HUES6 (cell line): ENCODE data around the gene MYO18B.

Source experiments
- H3K27ac ChIP-seq: 2 replicates; pipeline ENCODE4 v1.7.0; 2013; ENCODE audit warnings: low read depth, mild to moderate bottlenecking, low read length, inconsistent platforms
- H3K27me3 ChIP-seq: 2 replicates; pipeline ENCODE4 v1.6.1; 2013; ENCODE audit warnings: low read length; ENCODE audit not compliant: control insufficient read depth, insufficient read depth
- H3K36me3 ChIP-seq: 2 replicates; pipeline ENCODE4 v1.6.1; 2013; ENCODE audit warnings: low read length; ENCODE audit not compliant: control insufficient read depth, insufficient read depth
- H3K4me1 ChIP-seq: 2 replicates; pipeline ENCODE4 v1.6.1; 2013; ENCODE audit warnings: low read length; ENCODE audit not compliant: control insufficient read depth, insufficient read depth
- H3K4me3 ChIP-seq: 2 replicates; pipeline ENCODE4 v1.5.1; 2013; ENCODE audit warnings: low read depth, low read length
- H3K9ac ChIP-seq: one replicate; pipeline ENCODE4 v1.6.1; 2013; ENCODE audit warnings: mild to moderate bottlenecking, low read length
- H3K9me3 ChIP-seq: 2 replicates; pipeline ENCODE4 v1.6.1; 2013; ENCODE audit warnings: low read depth, low read length; ENCODE audit not compliant: control insufficient read depth, insufficient read depth

Gene MYO18B

DNA sequence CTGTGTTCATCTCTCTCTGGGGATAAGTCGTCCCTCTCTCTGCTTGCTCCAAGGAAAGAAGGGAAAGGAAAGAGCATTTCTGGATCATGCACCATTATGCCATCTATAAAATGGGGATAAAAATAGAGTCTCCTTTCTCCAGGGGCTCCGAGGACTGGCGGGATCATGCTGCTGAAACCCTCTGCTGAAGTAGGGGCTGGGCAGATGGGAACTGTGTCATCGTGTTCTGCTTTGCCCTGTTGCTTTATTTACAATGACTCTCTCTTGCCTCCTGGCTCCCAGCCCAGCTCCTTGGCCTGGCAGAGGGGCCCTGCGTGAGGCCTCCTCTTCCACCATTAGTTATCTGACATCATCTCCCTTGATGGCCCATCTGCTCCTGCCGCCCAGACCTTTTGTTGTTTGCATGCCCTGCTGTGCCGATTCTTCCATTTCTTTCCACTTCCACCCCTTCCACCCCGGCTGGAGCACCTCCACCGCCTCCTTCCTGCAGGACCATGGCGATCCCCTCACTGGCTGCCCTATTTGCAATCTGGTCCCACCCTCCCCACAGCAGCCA, 200.9 kb downstream of the MYO18B start:
- H3K4me1 ChIP-seq = peaks cover 40% of the 10 kb centered on the region
- H3K9me3 ChIP-seq = no peaks in the 10 kb centered on the region
- no peak overlapping the region for H3K27ac ChIP-seq
- H3K4me3 ChIP-seq = no peak overlapping the region
- H3K27me3 ChIP-seq = 0 out of 2 replicates have a peak, but pooled peaks cover under 1% of the 10 kb centered on the region
- no peaks in the 10 kb centered on the region for H3K36me3 ChIP-seq
- H3K9ac ChIP-seq = no peak overlapping the region

DNA sequence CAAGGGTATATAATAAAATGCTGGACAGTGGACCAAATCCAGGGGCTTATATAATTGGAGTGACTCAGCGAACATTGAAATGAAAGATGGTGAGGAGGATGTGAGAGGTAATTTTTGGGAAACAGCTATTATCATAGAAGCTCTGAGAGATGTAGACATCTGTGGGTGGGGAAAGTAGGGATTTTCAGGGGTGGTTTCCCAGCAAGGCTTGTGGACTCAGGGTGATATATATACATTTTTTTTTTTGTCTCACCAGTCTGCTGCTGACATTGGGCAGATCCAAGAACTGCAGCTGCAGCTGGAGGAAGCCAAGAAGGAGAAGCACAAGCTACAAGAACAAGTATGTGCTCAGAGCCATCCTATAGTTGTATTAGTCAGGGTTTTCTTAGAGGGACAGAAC, 208.1 kb downstream of the MYO18B start:
- H3K36me3 ChIP-seq = no peaks in the 10 kb centered on the region
- H3K4me1 ChIP-seq = peaks cover 2% of the 10 kb centered on the region; the same call in 1 of the 2 replicates
- no peak overlapping the region for H3K4me3 ChIP-seq
- 0 out of 2 replicates have a peak, but pooled peaks cover 5% of the 10 kb centered on the region for H3K27me3 ChIP-seq
- no peaks in the 10 kb centered on the region for H3K9me3 ChIP-seq
- H3K9ac ChIP-seq = no peak overlapping the region
- no peak overlapping the region for H3K27ac ChIP-seq

GRCh38 chr22:25953276-25953675, 211.3 kb downstream of the MYO18B start:
- Histone ChIP-seq H3K4me3 (no peak overlapping the region), H3K9ac (no peak overlapping the region), H3K27ac (no peak overlapping the region), H3K4me1 (peaks cover 2% of the 10 kb centered on the region; the same call in 1 of the 2 replicates), H3K9me3 (no peaks in the 10 kb centered on the region), H3K27me3 (0 out of 2 replicates have a peak, but pooled peaks cover 3% of the 10 kb centered on the region), H3K36me3 (no peaks in the 10 kb centered on the region)

DNA sequence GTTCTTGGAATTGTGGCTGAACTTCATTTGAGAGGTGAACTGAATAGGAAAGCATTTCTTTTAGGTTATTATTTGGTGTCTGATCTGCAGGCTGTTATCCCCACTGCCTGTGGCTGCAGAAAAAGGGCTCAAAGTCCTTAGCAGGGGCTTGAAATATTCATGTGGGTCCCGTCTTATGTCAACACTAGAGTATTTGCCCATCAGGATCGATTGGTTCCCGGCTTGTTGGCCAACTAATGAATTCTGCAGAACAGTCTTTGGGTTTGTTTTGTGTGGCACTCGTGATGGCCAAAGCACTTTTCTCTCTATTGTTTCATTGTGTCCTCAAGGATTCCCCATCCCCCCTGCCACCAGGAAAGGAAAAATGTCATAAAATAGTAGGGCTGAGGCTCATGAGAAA, 211.9 kb downstream of the MYO18B start:
- Histone ChIP-seq H3K9me3 (no peaks in the 10 kb centered on the region), H3K4me3 (no peak overlapping the region), H3K27me3 (0 out of 2 replicates have a peak, but pooled peaks cover 3% of the 10 kb centered on the region), H3K36me3 (no peaks in the 10 kb centered on the region), H3K9ac (no peak overlapping the region), H3K27ac (no peak overlapping the region), H3K4me1 (peaks cover 2% of the 10 kb centered on the region; the same call in 1 of the 2 replicates)

DNA sequence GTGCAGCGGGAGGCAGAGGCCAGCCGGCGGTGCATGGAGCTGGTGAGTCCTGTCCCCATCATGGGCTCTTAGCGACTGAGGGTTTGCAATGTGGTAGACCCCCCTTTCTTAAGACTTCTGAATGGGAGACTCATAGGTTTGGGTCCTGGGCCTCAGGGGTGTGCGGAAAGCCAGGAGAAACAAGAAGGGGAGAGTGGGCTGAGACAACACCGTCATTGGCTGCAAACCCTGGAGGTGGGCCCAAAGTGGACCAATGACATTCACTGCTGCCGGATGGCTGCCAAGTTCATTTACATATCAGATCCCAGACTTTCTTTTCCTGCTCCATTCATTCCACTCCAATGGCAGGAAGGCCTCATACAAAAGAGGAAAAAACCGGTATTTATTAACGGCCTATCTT, 213.3 kb downstream of the MYO18B start:
- no peak overlapping the region for H3K4me3 ChIP-seq
- H3K36me3 ChIP-seq = no peaks in the 10 kb centered on the region
- no peaks in the 10 kb centered on the region for H3K9me3 ChIP-seq
- H3K4me1 ChIP-seq = peaks cover 2% of the 10 kb centered on the region; the same call in 1 of the 2 replicates
- H3K9ac ChIP-seq = no peak overlapping the region
- 0 out of 2 replicates have a peak, but pooled peaks cover 3% of the 10 kb centered on the region for H3K27me3 ChIP-seq
- H3K27ac ChIP-seq = no peak overlapping the region

DNA sequence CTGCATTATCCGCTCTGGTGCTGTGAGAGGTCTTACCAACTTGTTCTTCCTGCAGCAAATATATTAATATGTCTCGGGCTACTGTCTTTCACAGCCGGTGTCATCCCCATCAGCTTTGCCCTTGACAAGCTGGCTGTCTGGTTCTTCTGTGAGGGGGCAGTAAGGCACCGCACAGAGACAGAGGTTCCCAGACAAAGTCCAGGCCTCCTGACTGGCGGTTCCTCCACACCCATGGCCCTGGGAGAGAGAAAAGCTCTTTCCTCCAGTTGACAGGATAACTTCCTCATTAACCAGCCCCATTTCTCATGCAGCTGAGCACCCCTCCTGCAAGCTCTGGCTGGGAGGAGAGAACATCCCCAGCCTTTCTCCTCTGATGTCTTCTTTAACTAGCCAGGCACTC, 214.8 kb downstream of the MYO18B start:
- Histone ChIP-seq H3K4me1 (peaks cover 2% of the 10 kb centered on the region; the same call in 1 of the 2 replicates), H3K27ac (no peak overlapping the region), H3K27me3 (no peaks in the 10 kb centered on the region), H3K9me3 (no peaks in the 10 kb centered on the region), H3K36me3 (no peaks in the 10 kb centered on the region), H3K9ac (no peak overlapping the region), H3K4me3 (no peak overlapping the region)

DNA sequence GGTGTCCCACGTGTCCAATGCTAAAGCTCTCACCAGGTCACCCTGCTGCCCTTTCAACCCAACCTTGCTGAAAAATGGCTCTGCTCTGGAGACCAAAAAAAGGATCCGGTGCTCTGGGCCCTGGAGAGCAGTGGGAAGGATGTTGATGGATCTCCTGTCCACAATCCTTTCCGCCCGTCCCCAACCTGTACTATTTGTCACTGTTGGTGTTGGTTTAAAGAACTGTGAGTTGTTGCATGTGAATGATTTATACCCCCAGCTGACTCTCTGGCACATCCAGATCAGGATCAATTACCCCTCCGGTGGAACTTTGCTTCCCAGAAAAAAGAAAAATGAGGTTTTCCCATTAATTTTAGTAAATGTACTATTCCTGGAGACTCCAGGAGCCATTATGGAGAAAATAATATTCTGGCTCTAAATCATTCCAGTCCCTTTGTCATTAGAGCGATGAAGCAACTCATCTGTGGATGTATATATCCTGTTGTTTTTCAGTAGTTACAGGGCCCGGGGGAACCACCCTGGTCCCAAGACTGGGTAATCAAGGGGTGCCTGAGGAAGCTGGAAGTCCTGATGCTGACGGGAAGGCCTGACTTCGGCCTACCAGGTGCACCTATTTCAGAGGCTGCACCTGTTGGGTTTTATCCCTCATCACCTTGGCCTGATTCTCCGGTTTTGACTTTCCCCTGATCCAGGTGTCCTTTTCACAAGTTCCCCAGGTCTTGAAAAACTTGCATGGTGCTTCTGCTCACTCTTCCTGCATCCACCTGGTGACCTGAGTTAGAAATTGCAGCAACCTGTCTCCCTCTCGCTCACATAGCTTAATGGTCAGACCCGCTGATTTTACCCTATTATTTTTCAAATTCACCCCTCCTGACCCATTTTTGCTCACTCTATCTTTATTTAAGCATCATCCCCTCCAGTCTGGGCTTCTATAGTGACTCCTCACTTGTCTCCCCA, 218.1 kb downstream of the MYO18B start:
- Histone ChIP-seq H3K27ac (no peak overlapping the region), H3K9me3 (peaks cover 7% of the 10 kb centered on the region), H3K4me3 (no peak overlapping the region), H3K9ac (no peak overlapping the region), H3K4me1 (peaks cover 2% of the 10 kb centered on the region; the same call in 1 of the 2 replicates), H3K27me3 (no peaks in the 10 kb centered on the region; the same call in 1 of the 2 replicates), H3K36me3 (no peaks in the 10 kb centered on the region)

DNA sequence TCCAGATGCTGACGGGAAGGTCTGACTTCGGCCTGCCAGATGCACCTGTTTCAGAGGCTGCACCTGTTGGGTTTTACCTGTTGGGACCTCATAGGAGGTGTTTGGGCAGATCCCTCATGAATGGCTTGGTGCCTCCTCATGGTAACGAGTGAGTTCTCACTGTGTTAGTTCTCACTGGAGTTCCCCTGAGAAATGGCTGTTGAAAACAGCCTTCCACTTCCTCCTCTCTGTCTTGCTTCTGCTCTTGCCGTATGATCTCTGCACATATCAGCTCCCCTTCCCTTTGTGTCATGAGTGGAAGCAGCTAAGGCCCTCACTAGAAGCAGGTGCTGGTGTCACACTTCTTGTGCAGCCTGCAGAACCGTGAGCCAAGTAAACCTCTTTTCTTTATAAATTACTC, 219.7 kb downstream of the MYO18B start:
- H3K4me1 ChIP-seq = peaks cover 10% of the 10 kb centered on the region; the same call in 1 of the 2 replicates

GRCh38 chr22:25962711-25963110, 220.7 kb downstream of the MYO18B start:
- no peak overlapping the region for H3K27ac ChIP-seq
- H3K4me1 ChIP-seq = peaks cover 14% of the 10 kb centered on the region; the same call in 1 of the 2 replicates
- H3K9me3 ChIP-seq = peaks cover 7% of the 10 kb centered on the region
- H3K27me3 ChIP-seq = no peaks in the 10 kb centered on the region; the same call in 1 of the 2 replicates
- no peak overlapping the region for H3K9ac ChIP-seq
- H3K4me3 ChIP-seq = no peak overlapping the region
- no peaks in the 10 kb centered on the region for H3K36me3 ChIP-seq

More for the DNA sequence above, 219.7 kb downstream of the MYO18B start:
- Histone ChIP-seq H3K27ac (no peak overlapping the region), H3K4me3 (no peak overlapping the region), H3K9ac (no peak overlapping the region), H3K9me3 (peaks cover 7% of the 10 kb centered on the region), H3K36me3 (no peaks in the 10 kb centered on the region), H3K27me3 (no peaks in the 10 kb centered on the region; the same call in 1 of the 2 replicates)

GRCh38 chr22:25964961-25965730, 223.2 kb downstream of the MYO18B start:
- peaks cover 7% of the 10 kb centered on the region for H3K9me3 ChIP-seq
- H3K36me3 ChIP-seq = no peaks in the 10 kb centered on the region
- H3K4me1 ChIP-seq = peaks cover 19% of the 10 kb centered on the region
- H3K27me3 ChIP-seq = no peaks in the 10 kb centered on the region; the same call in 1 of the 2 replicates
- H3K9ac ChIP-seq = no peak overlapping the region
- H3K4me3 ChIP-seq = no peak overlapping the region
- no peak overlapping the region for H3K27ac ChIP-seq
